Natural killer cell treated with Interleukin-12 subunit alpha and Interleukin-12 subunit beta and Interleukin-15 and Interleukin-18, amount 100 ng/mL, for 72 hours (primary cell): ENCODE results near the gene PLAAT3. TPM values are rescaled to one million over a fixed set of nuclear protein-coding genes. Genes with fewer than 3 reads are reported as not detected.
A peak's percentile ranks its signal among the peaks of the same experiment; 100 is the strongest.
"Not testable (repeated sequence)": the region's sequence is repeated elsewhere in the genome, so short reads cannot be mapped to it uniquely, and the experiment has no call there.

Source experiments
- ATAC-seq, 2 donors: fragments of 150-1000 bp; cut with Tn5 transposase in 1 of 2; sonication (Bioruptor Pico), chemical (Tn5 transposase) in 1 of 2; 2 replicates each; pipeline ENCODE4 v1.10.0; 2021
- DNase-seq: peaks from one replicate; pipeline ENCODE4 v3.0.0; 2022; ENCODE audit warnings: low spot score
- H3K27ac Mint-ChIP-seq, 2 donors: 1 replicate in 1 of 2; 2 replicates in 1 of 2; pipeline ENCODE4 v1.8.0; 2022; ENCODE audit warnings: mixed read lengths in 2 of 2, mild to moderate bottlenecking in 1 of 2, moderate library complexity in 1 of 2
- H3K27me3 Mint-ChIP-seq, 2 donors: 1 replicate in 1 of 2; 2 replicates in 1 of 2; pipeline ENCODE4 v1.8.0; 2022; ENCODE audit warnings: mixed read lengths in 2 of 2
- H3K36me3 Mint-ChIP-seq: one replicate; pipeline ENCODE4 v1.8.0; 2022; ENCODE audit warnings: mixed read lengths
- H3K4me1 Mint-ChIP-seq, 2 donors: 1 replicate in 1 of 2; 2 replicates in 1 of 2; pipeline ENCODE4 v1.8.0; 2022; ENCODE audit warnings: low read depth in 2 of 2, mixed read lengths in 2 of 2, mild to moderate bottlenecking in 1 of 2
- H3K4me3 Mint-ChIP-seq: one replicate; pipeline ENCODE4 v1.8.0; 2022; ENCODE audit warnings: mixed read lengths
- H3K9me3 Mint-ChIP-seq: 2 replicates; pipeline ENCODE4 v1.8.0; 2022; ENCODE audit warnings: mixed read lengths
- total RNA-seq, 2 donors: library from RNA; stranded (reverse); gene quantifications; one replicate each; pipeline ENCODE4 v1.2.3, GENCODE V29; 2022

Gene PLAAT3
- total RNA-seq, 2 donors from 2014 or later, result 16.8 to 60.0 TPM

DNA sequence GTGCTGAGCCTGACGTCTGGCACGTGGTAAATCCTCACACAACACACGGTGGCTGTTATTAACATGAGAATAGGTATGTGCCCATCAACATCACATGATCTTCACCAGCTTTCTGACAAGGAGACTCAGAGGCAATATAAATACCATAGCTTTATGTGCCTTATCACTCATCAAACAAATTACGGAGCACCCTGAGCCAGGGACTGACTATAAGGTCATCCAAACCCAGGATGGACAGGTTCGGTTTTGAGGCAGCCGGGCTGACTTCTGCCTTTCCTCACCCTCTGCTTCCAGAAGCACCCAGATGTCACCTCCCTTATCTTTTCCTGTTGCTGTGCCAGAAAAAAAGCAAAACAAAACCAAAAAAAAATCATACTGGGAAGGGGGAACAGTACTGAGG is 5.7 kb upstream of the PLAAT3 start:
- no peak overlapping the region for H3K27ac Mint-ChIP-seq
- no peaks in the 10 kb centered on the region for H3K9me3 Mint-ChIP-seq
- no peaks in the 10 kb centered on the region for H3K36me3 Mint-ChIP-seq
- no peak overlapping the region for H3K4me3 Mint-ChIP-seq
- DNase-seq, result no peak
- no peaks in the 10 kb centered on the region for H3K27me3 Mint-ChIP-seq
- peaks cover 10 to 22% of the 10 kb centered on the region in 2 donors for H3K4me1 Mint-ChIP-seq
- no peak for ATAC-seq

DNA sequence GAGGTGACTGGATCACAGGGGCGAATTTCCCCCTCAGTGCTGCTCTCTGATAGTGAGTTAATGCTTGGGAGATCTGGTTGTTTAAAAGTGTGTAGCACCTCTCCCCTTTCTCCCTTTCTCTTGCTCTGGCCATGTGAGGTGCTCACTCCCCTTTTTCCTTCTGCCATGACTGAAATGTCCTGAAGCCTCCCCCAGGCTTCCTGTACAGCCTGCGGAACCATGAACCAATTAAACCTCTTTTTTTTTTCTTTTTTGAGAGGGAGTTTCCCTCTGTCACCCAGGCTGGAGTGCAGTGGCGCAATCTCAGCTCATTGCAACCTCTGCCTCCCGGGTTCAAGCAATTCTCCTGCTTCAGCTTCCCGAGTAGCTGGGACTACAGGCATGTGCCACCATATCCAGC is 3.5 kb upstream of the PLAAT3 start:
- H3K4me1 Mint-ChIP-seq, result peaks cover 13 to 21% of the 10 kb centered on the region in 2 donors
- not testable (repeated sequence) for H3K36me3 Mint-ChIP-seq, H3K4me3 Mint-ChIP-seq, H3K27me3 Mint-ChIP-seq, H3K9me3 Mint-ChIP-seq, DNase-seq, ATAC-seq
- H3K27ac Mint-ChIP-seq, result peak overlapping the region in 1 of 2 donors; percentile 69

DNA sequence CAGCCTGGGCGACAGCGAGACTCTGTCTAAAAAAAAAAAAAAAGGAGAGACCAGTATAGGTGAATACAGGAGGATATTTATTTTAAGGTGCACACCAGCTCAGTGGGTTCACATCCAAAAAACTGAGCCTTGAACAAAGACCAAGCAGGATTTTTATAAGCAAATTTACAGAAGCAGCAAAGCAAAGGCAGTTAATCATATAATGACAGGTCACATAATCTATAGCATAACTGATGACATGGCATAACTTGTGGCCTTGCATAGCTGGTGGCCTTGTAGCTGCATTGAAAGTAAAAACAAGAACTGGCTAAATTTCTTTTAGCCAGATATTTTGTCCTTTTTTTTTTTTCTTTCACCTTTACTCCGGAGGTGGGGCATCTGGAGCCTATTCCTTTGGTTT is 2.7 kb upstream of the PLAAT3 start:
- DNase-seq (no peak), ATAC-seq (no peak)
- no peak overlapping the region for H3K4me3 Mint-ChIP-seq
- H3K27me3 Mint-ChIP-seq, result no peaks in the 10 kb centered on the region
- peaks cover 16 to 20% of the 10 kb centered on the region in 2 donors for H3K4me1 Mint-ChIP-seq
- H3K36me3 Mint-ChIP-seq, result no peaks in the 10 kb centered on the region
- H3K9me3 Mint-ChIP-seq, result no peaks in the 10 kb centered on the region
- H3K27ac Mint-ChIP-seq, result no peak overlapping the region

DNA sequence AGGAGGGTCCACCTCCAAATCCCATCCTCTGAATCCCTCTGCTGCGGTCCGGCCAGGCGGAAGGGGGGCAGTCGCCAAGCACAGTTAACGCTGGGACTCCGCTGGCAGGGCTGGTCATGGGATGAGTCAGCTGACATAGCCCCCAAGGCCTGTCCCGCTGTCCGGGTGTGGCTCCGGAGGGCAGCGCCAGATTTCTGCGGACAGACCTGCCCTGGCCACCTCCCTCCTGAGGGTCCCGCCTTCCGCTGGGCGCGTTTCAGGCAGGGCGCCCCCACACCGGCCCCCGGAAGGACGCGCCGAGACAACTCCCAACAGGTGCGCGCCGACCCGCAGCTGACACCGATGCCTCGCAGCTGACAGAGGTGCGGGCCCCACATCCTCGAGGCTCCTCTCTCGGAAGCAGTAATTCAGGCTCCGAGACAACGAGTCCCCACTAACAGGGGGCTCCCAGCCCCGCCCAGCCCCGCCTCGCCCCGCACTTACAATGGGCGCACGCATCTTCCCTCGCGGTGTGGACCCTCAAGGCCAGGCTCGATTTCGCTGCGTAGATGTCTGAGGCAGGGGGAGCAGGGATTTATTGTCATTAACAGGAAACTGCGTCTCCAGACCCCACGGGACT is 607 bp downstream of the PLAAT3 start:
- ATAC-seq (peak; percentile 66 to 75), DNase-seq (no peak)
- Mint-ChIP-seq H3K36me3 (no peaks in the 10 kb centered on the region), H3K27ac (peak overlapping the region; percentile 53 to 84), H3K9me3 (no peaks in the 10 kb centered on the region), H3K27me3 (no peaks in the 10 kb centered on the region), H3K4me1 (peaks cover 21 to 29% of the 10 kb centered on the region in 2 donors), H3K4me3 (peak overlapping the region; percentile 87)

DNA sequence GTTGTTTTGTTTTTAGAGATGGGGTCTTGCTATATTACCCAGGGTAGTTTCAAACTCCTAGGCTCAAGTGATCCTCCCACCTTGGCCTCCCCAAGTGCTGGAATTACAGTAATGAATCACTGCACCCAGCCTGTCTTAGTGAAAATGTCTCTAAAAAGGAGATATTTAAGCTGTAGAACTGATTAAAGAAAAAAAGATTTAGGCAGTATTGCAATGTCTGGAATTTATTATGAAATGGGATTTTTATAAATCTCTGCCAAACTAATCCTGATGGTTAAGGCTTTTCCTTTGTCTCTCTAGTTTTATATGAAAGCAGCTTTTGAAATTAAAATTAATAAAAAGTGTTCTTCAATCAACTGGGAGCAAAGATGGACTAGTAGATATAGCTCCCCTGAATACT is 2.1 kb downstream of the PLAAT3 start:
- no peaks in the 10 kb centered on the region for H3K27me3 Mint-ChIP-seq
- H3K9me3 Mint-ChIP-seq, result no peaks in the 10 kb centered on the region
- DNase-seq (no peak), ATAC-seq (no peak)
- peak overlapping the region in 1 of 2 donors; percentile 84 for H3K27ac Mint-ChIP-seq
- no peak overlapping the region for H3K4me3 Mint-ChIP-seq
- H3K4me1 Mint-ChIP-seq, result peaks cover 21 to 28% of the 10 kb centered on the region in 2 donors
- no peaks in the 10 kb centered on the region for H3K36me3 Mint-ChIP-seq

DNA sequence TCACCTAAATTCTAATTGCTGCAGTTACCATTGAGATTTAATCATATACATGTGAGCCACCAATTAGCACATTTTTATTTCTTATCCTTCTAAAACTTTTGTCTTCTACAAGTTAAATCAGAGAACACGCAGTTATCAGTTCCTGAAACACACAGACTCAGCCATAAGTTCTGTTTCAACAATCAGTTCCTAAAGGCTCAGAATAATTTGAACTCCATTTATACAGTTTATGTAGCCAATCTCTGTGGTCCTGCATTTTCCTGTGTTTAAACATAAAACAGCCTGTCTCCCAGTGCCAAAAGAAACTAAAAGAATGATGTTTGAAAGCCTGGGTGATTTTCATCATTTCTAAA is 2.9 kb downstream of the PLAAT3 start:
- H3K9me3 Mint-ChIP-seq, result no peaks in the 10 kb centered on the region
- no peak overlapping the region for H3K4me3 Mint-ChIP-seq
- peaks cover 21 to 33% of the 10 kb centered on the region in 2 donors for H3K4me1 Mint-ChIP-seq
- no peaks in the 10 kb centered on the region for H3K27me3 Mint-ChIP-seq
- peak overlapping the region; percentile 7 to 37 for H3K27ac Mint-ChIP-seq
- DNase-seq (no peak), ATAC-seq (no peak)
- no peaks in the 10 kb centered on the region for H3K36me3 Mint-ChIP-seq

DNA sequence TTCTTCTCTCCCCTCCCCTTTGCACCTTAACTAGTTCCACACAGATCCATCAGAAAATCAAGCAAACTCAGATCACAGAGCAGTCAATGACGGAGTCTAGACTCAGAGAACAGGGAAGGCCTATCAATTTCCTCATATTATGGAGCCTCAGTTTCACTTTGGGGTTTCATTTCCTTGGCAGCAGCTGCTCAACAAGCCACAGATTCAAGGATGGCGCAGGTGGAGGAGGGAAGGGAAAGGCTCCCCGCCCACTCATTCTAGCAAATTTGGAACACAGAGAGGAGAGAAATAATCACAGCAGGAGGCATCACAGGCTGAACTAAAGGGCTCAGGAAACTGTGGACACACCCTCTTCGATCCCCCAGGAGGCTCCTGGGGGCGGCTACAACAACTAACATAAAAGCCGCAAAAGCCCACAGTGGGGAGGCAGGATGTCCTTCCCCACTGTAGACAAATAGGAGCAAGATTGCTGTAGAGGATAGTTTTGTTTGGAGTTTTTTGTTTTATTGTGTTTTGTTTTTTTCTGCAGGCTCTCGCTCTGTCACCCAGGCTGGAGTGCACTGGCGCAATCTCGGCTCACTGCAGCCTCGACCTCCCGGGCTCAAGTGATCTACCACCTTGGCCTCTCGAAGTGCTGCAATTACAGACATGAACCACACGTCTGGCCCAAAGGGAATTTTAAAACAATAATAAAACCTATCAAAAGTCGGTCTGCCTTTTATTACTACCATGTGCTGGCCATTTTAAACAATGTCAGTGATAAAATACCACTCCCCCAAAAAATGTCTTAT is 3.4 kb downstream of the PLAAT3 start:
- Mint-ChIP-seq H3K27ac (peak overlapping the region; percentile 7 to 64), H3K4me3 (no peak overlapping the region), H3K36me3 (no peaks in the 10 kb centered on the region), H3K9me3 (no peaks in the 10 kb centered on the region), H3K27me3 (no peaks in the 10 kb centered on the region), H3K4me1 (peaks cover 21 to 36% of the 10 kb centered on the region in 2 donors)
- ATAC-seq (no peak), DNase-seq (no peak)

DNA sequence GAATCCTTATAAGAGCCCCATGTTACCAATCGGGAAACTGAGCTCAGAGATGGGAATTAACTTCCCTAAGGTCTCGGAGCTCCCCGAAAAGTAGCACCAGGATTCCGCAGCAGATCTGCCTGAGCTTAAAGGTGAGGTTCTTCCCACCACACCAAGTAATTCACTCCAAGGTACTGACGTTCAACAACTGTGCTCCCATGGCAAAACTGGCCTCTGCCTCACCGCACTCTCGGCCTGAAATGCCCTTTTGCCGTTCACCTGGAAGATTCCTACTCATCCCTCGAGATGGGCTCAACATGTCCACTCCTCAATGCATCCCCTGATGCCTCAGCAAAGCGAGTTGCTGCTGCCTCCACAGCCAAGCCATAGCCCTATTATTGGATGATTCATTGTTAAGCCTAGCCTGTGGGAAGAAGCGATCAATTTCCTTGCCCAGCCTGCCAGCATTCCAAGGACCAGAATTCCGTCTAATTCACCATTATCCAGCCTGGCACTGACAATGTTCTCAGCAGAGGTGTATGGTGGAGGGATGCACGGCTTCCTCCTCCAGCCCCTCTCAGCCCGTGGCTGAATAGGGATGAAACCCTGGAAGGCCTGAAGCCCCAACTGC is 4.2 kb downstream of the PLAAT3 start:
- H3K36me3 Mint-ChIP-seq, result no peaks in the 10 kb centered on the region

DNA sequence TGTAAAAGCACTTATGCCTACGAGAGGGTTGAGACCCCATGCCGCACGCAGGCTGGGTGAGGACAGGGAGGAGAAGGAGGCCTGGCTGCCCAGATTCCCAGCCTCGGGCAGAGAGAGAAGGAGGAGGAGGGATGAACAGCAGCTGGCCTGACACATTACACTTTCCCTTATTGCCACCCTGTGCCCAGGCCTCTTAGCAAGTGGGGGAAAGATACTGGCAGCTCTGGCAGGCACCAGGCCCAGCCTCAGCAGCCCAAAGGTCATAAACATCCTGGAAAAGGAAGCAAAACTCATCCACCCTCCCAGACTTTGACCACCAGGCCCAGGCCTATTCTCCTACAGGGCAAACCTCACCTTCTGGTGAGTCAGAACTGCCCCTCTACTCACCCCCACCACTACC is 4.7 kb downstream of the PLAAT3 start:
- Mint-ChIP-seq H3K36me3 (no peaks in the 10 kb centered on the region), H3K27me3 (no peaks in the 10 kb centered on the region), H3K27ac (peak overlapping the region in 1 of 2 donors; percentile 61), H3K4me1 (peaks cover 21 to 35% of the 10 kb centered on the region in 2 donors), H3K9me3 (no peaks in the 10 kb centered on the region), H3K4me3 (no peak overlapping the region)
- DNase-seq, result no peak
- ATAC-seq, result no peak

More for the DNA sequence above, 4.2 kb downstream of the PLAAT3 start:
- no peaks in the 10 kb centered on the region for H3K9me3 Mint-ChIP-seq
- H3K4me1 Mint-ChIP-seq, result peaks cover 21 to 36% of the 10 kb centered on the region in 2 donors
- peak overlapping the region; percentile 7 to 64 for H3K27ac Mint-ChIP-seq
- H3K27me3 Mint-ChIP-seq, result no peaks in the 10 kb centered on the region
- no peak overlapping the region for H3K4me3 Mint-ChIP-seq
- DNase-seq (no peak), ATAC-seq (no peak)

DNA sequence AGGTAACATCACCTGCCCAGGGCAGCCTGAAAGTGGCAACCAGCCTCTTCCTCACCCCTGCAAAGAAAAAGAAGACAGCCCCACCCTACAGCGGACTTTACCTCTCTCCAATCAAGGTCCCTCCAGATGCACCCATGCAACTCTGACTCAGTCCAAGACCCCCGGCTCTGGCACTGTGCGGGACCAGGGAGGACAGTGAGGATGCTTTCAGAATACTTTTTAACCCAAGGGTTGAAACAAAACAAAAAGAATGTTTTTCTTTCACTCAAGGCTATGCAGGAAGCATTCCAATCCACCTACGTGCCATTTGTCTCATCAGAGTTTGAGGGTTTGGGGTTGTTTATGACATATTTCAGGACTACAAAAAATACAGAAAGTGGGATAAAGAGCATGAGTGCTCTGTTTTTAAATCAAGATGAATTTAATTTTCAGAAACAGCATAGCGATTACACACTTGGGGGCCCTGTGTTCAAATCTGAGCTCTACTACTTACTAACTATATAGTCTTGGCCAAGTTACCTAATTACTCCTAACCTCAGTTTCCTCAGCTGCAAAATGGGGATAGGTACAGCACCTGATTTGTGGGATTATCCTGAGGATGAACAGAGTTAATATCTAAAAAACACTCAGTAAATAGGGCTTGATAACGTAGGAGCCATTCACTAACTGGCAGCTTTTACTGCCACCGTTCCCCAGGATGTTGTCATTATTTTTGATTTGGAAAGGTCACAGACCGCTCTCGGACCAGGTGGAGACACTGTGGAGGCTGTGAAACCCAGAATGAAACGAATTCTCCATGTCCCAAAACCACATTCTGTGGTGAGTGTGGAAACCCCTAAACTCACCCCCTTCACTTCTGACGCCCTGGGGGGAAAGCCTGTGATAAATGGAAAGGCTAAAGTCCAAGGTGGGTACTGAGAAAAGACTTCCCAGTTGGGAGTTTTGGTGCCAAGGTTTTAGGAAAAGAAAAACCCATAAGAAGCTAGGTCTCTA is 5.6 kb downstream of the PLAAT3 start:
- DNase-seq (no peak), ATAC-seq (no peak)
- Mint-ChIP-seq H3K4me3 (no peak overlapping the region), H3K9me3 (no peaks in the 10 kb centered on the region), H3K36me3 (no peaks in the 10 kb centered on the region), H3K27me3 (no peaks in the 10 kb centered on the region), H3K27ac (peak overlapping the region in 1 of 2 donors; percentile 61), H3K4me1 (peaks cover 21 to 34% of the 10 kb centered on the region in 2 donors)

DNA sequence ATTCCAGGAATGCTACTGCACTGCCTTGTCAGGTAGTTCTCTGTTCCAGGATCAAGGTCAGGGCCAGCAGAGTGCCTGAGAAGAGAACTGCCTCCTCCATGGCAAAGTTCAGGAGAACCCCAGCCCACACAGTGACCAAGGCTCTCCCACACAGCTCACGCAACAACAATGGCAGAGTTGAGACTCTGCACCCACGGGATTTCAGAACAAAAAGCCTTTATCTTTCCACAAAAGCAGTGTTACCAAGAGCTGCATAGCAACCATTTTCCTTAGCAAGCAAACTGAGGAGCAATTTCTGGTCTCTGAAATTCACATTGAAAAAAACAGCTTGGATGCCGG is 11.1 kb downstream of the PLAAT3 start:
- ATAC-seq (no peak), DNase-seq (no peak)
- Mint-ChIP-seq H3K36me3 (no peaks in the 10 kb centered on the region), H3K27ac (no peak overlapping the region), H3K27me3 (no peaks in the 10 kb centered on the region), H3K4me3 (no peak overlapping the region), H3K9me3 (no peaks in the 10 kb centered on the region), H3K4me1 (peaks cover 0 to 36% of the 10 kb centered on the region in 2 donors)

DNA sequence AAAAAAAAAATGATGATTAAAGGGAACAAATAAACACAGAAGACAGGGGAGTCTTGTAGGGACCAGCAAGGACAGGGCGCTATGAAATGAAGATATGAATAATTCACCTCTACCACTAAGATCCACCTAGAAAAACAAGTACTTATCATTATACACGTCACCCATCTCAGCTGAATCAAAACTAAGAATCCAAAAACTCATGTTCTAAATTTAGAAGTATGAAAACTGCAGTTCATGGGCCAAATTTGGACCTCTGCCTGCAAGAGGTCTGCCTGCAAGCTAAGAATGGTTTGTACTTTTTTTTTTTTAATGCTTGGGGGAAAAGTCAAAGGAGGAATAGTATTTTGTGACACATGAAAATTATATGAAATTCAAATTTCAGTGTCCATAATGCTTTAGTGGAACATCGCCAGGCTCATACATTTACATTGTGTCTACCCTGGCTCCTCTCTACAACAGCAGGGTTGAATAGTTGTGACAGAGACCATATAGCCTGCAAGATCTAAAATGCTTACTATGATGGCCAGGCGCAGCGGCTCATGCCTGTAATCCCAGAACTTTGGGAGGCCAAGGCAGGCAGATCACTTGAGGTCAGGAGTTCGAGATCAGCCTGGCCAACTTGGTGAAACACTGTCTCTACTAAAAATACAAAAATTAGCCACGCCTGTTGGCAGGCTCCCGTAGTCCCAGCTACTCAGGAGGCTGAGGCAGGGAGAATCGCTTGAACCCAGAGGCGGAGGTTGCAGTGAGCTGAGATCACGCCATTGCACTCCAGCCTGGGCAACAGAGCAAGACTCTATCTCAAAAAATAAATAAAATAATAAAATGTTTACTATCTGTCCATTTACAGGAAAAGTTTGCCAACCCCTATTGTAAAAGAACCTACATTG is 11.7 kb downstream of the PLAAT3 start:
- H3K36me3 Mint-ChIP-seq, DNase-seq, H3K9me3 Mint-ChIP-seq, H3K4me3 Mint-ChIP-seq, H3K27ac Mint-ChIP-seq, ATAC-seq, H3K27me3 Mint-ChIP-seq: not testable (repeated sequence)
- H3K4me1 Mint-ChIP-seq, result peaks cover 0 to 34% of the 10 kb centered on the region in 2 donors
